Neural cell (in vitro differentiated cells): ENCODE measurements around the gene RNF213. TPM values are rescaled to one million over a fixed set of nuclear protein-coding genes. Genes with fewer than 3 reads are reported as not detected.
A peak's percentile ranks its signal among the peaks of the same experiment; 100 is the strongest.
"Not testable (repeated sequence)": the region's sequence is repeated elsewhere in the genome, so short reads cannot be mapped to it uniquely, and the experiment has no call there.

Source experiments
- H2AFZ ChIP-seq: fragments of 200-600, 300-800 bp; sonication (generic), shearing (Covaris generic); 2 replicates; pipeline ENCODE4 v1.6.0; 2014; ENCODE audit warnings: low read depth, mild to moderate bottlenecking, antibody characterized with exemption, low read length, moderate library complexity
- H3F3A ChIP-seq: fragments of 200-600 bp; shearing (Covaris generic); 2 replicates; pipeline ENCODE4 v1.6.1; 2016; ENCODE audit warnings: mild to moderate bottlenecking, moderate library complexity, mixed read lengths, antibody characterized with exemption, low read length; ENCODE audit not compliant: insufficient read depth, poor library complexity, severe bottlenecking
- H3K27ac ChIP-seq: fragments of 200-600, 300-800 bp; sonication (generic), shearing (Covaris generic); 2 replicates; pipeline ENCODE4 v1.5.1; 2014; ENCODE audit warnings: mild to moderate bottlenecking, low read length, moderate library complexity
- H3K27me3 ChIP-seq: fragments of 300-800, 200-600 bp; sonication (generic), shearing (Covaris generic); 2 replicates; pipeline ENCODE4 v1.6.0; 2014; ENCODE audit warnings: mild to moderate bottlenecking, low read depth, low read length, moderate library complexity; ENCODE audit not compliant: insufficient read depth
- H3K36me3 ChIP-seq: fragments of 300-800, 200-600 bp; sonication (generic), shearing (Covaris generic); 2 replicates; pipeline ENCODE4 v1.5.1; 2014; ENCODE audit warnings: mild to moderate bottlenecking, antibody characterized with exemption, low read length, moderate library complexity; ENCODE audit not compliant: insufficient read depth
- H3K4me2 ChIP-seq: fragments of 300-800, 200-600 bp; sonication (generic), shearing (Covaris generic); 2 replicates; pipeline ENCODE4 v1.6.0; 2014; ENCODE audit warnings: mild to moderate bottlenecking, low read length
- H3K4me3 ChIP-seq: fragments of 300-800, 200-600 bp; sonication (generic), shearing (Covaris generic); 2 replicates; pipeline ENCODE4 v1.5.1; 2014; ENCODE audit warnings: mild to moderate bottlenecking, low read length, moderate library complexity
- H3K79me2 ChIP-seq: fragments of 200-600 bp; shearing (Covaris generic); replicated peaks from 2 replicates; pipeline ENCODE4 v1.6.0; 2014; ENCODE audit warnings: mild to moderate bottlenecking, low read length, moderate library complexity; ENCODE audit not compliant: insufficient read depth
- H3K9ac ChIP-seq: fragments of 300-800, 200-600 bp; sonication (generic), shearing (Covaris generic); 2 replicates; pipeline ENCODE4 v1.6.1; 2016; ENCODE audit warnings: mild to moderate bottlenecking, low read length, mixed read lengths
- H3K9me2 ChIP-seq: fragments of 200-600 bp; shearing (Covaris generic); 2 replicates; pipeline ENCODE4 v1.6.1; 2016; ENCODE audit warnings: mild to moderate bottlenecking, low read length, mixed read lengths; ENCODE audit not compliant: insufficient read depth
- H3K9me3 ChIP-seq: fragments of 200-600, 300-800 bp; sonication (generic), shearing (Covaris generic); 2 replicates; pipeline ENCODE4 v1.6.1; 2016; ENCODE audit warnings: mild to moderate bottlenecking, mixed run types, low read length, moderate library complexity, mixed read lengths
- H4K20me1 ChIP-seq: fragments of 200-600 bp; shearing (Covaris generic); 2 replicates; pipeline ENCODE4 v1.6.1; 2016; ENCODE audit warnings: mild to moderate bottlenecking, mixed run types; ENCODE audit not compliant: insufficient read depth
- EP300 ChIP-seq: fragments of 450-650 bp; conservative IDR thresholded peaks from 2 replicates; pipeline ENCODE4 v1.6.1; 2014; ENCODE audit warnings: antibody characterized with exemption, mild to moderate bottlenecking, moderate library complexity; ENCODE audit not compliant: poor library complexity, severe bottlenecking
- EZH2 ChIP-seq: fragments of 200-600, 300-800 bp; shearing (Covaris generic), sonication (generic); IDR thresholded peaks from 2 replicates; pipeline ENCODE4 v1.6.1; 2014; ENCODE audit warnings: antibody characterized with exemption, low read length, borderline replicate concordance, mild to moderate bottlenecking; ENCODE audit not compliant: insufficient read depth, poor library complexity, severe bottlenecking
- MXI1 ChIP-seq: fragments of 450-650 bp; conservative IDR thresholded peaks from 2 replicates; pipeline ENCODE4 v1.6.1; 2014; ENCODE audit warnings: antibody characterized with exemption, mild to moderate bottlenecking; ENCODE audit not compliant: poor library complexity, severe bottlenecking
- POLR2AphosphoS5 ChIP-seq: IDR thresholded peaks from 2 replicates; pipeline ENCODE4 v1.6.1; 2012
- RAD21 ChIP-seq: fragments of 450-650 bp; conservative IDR thresholded peaks from 2 replicates; pipeline ENCODE4 v1.6.1; 2014; ENCODE audit warnings: antibody characterized with exemption, mild to moderate bottlenecking, moderate library complexity
- SMC3 ChIP-seq: fragments of 450-650 bp; conservative IDR thresholded peaks from 2 replicates; pipeline ENCODE4 v1.6.1; 2014; ENCODE audit warnings: antibody characterized with exemption, mild to moderate bottlenecking, moderate library complexity; ENCODE audit not compliant: poor library complexity
- TAF1 ChIP-seq: IDR thresholded peaks from 2 replicates; pipeline ENCODE4 v1.6.1; 2012; ENCODE audit warnings: low read depth
- polyA plus RNA-seq: library from polyadenylated mRNA; depleted of rRNA; stranded (reverse); fragments of >200 nt; gene quantifications from 2 replicates; pipeline ENCODE4 v1.2.3, GENCODE V29; 2014
- TF ChIP-seq, protein P1 (sequence below): fragments of 450-650 bp; IDR thresholded peaks from 2 replicates; pipeline ENCODE4 v1.5.1; 2014; ENCODE audit warnings: antibody characterized with exemption, mild to moderate bottlenecking, moderate library complexity; ENCODE audit not compliant: poor library complexity, severe bottlenecking
- TF ChIP-seq, protein P2 (sequence below): IDR thresholded peaks from 2 replicates; pipeline ENCODE4 v1.6.1; 2012; ENCODE audit warnings: borderline replicate concordance

Gene RNF213
- polyA plus RNA-seq, 1 donor from 2014 or later, result 1.5 TPM

DNA sequence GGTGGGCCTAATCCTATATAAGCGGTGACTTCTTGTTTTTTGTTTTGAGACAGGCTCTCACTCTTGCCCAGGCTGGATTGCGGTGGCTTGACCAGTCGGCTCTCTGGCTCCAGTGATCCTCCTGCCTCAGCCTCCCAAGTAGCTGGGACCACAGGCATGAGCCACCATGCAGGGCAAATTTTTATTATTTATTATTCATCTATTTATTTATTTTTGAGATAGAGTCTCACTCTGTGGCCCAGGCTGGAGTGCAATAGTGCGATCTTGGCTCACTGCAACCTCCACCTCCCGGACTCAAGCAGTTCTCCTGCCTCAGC lies 4.7 kb upstream of the RNF213 start:
- Histone ChIP-seq H2AFZ (no peak overlapping the region), H3F3A (no peaks in the 10 kb centered on the region), H3K4me3 (no peak overlapping the region), H3K79me2 (no peaks in the 10 kb centered on the region), H3K4me2 (no peak overlapping the region), H3K27ac (no peak overlapping the region), H4K20me1 (no peaks in the 10 kb centered on the region), H3K9me3 (no peaks in the 10 kb centered on the region), H3K27me3 (no peaks in the 10 kb centered on the region), H3K9me2 (no peaks in the 10 kb centered on the region), H3K36me3 (no peaks in the 10 kb centered on the region), H3K9ac (no peak overlapping the region)
- TF ChIP-seq TAF1 (no peak), MXI1 (no peak), EP300 (no peak), RAD21 (no peak)
- TF ChIP-seq, protein P1, sequence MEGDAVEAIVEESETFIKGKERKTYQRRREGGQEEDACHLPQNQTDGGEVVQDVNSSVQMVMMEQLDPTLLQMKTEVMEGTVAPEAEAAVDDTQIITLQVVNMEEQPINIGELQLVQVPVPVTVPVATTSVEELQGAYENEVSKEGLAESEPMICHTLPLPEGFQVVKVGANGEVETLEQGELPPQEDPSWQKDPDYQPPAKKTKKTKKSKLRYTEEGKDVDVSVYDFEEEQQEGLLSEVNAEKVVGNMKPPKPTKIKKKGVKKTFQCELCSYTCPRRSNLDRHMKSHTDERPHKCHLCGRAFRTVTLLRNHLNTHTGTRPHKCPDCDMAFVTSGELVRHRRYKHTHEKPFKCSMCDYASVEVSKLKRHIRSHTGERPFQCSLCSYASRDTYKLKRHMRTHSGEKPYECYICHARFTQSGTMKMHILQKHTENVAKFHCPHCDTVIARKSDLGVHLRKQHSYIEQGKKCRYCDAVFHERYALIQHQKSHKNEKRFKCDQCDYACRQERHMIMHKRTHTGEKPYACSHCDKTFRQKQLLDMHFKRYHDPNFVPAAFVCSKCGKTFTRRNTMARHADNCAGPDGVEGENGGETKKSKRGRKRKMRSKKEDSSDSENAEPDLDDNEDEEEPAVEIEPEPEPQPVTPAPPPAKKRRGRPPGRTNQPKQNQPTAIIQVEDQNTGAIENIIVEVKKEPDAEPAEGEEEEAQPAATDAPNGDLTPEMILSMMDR, result no peak

DNA sequence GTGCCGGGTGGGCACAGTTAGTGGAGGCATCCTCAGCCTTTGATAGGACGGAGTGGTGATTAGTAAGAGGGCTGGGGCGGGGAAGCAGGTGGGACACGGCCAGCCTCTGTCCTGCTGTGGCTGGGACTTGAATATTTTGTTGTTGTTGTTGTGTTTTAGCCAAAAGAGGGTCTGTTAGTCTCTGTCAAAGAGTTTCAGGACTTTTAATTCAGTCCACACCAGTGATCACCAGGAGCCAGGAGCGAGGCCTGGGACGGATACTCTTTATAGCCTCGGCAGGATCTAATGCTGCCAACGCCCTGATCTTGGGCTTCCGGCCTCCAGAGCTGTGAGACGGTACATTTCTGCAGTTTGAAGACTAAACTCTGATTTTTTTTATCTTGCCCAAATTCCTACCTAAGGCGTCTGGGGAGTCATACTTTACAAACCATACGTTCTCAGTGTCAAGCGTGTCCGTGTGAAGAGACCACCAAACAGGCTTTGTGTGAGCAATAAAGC lies 2.9 kb upstream of the RNF213 start:
- no peak overlapping the region for H3K4me3 ChIP-seq
- no peaks in the 10 kb centered on the region for H3K79me2 ChIP-seq
- H3K27ac ChIP-seq, result no peak overlapping the region
- H3K36me3 ChIP-seq, result no peaks in the 10 kb centered on the region
- no peaks in the 10 kb centered on the region for H3K9me3 ChIP-seq
- H3K9me2 ChIP-seq, result no peaks in the 10 kb centered on the region
- H3K4me2 ChIP-seq, result no peak overlapping the region
- H3K9ac ChIP-seq, result no peak overlapping the region
- H4K20me1 ChIP-seq, result no peaks in the 10 kb centered on the region
- H2AFZ ChIP-seq, result no peak overlapping the region
- H3F3A ChIP-seq, result no peaks in the 10 kb centered on the region
- H3K27me3 ChIP-seq, result no peaks in the 10 kb centered on the region
- TF ChIP-seq EZH2 (no peak), EP300 (no peak), SMC3 (no peak)

DNA sequence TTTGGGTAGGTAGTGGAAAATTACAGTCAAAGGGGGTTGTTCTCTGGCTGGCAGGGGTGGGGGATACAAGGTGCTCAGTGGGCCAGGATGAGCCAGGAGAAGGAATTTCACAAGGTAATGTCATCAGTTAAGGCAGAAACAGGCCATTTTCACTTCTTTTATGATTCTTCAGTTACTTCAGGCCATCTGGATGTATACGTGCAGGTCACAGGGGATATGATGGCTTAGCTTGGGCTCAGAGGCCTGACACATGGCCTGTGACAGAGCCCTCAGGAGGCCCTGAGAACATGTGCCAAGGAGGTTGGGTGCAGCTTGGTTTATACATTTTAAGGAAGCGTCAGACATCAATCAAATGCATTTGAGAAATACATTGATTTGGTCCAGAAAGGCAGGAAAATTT lies 2.4 kb upstream of the RNF213 start:
- H4K20me1 ChIP-seq, H3K27me3 ChIP-seq, H3K9me3 ChIP-seq, H3K27ac ChIP-seq, H3K4me3 ChIP-seq, H2AFZ ChIP-seq, H3K36me3 ChIP-seq, H3K4me2 ChIP-seq, H3K9me2 ChIP-seq, H3F3A ChIP-seq, H3K9ac ChIP-seq, H3K79me2 ChIP-seq: not testable (repeated sequence)

DNA sequence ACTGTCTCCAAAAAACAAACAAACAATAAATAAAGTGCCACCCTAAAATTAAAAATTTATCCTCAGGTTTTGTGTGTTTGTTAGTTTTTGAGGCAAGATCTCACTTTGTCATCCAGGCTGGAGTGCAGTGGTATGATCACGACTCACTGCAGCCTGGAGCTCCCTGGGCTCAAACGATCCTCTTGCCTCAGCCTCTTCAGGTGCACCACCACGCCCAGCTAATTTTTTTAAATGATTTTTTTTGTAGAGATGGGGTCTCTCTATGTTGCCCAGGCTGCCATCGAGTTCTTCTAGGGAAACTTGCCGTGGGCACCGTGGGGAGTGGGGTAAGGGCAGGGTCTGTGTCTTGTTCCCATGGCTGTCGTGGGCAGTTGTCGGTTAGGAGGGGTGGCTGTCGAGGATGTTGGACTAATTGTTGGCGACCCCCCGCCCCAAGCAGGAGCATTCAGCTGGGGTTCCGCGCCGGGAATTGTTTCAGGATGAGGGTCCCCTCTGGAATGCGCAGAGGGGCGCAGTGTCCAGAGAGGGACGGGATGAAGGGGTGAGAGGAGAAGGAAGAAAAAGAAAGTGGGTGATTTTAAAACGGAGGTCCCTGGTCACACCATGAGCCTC lies 1.1 kb upstream of the RNF213 start:
- H3K9me3 ChIP-seq, result no peaks in the 10 kb centered on the region
- peak overlapping the region; percentile 47 for H3K9ac ChIP-seq
- no peaks in the 10 kb centered on the region for H4K20me1 ChIP-seq
- no peaks in the 10 kb centered on the region for H3K79me2 ChIP-seq
- H3K27ac ChIP-seq, result no peak overlapping the region
- TF ChIP-seq POLR2AphosphoS5, result no peak
- TF ChIP-seq EZH2, result no peak
- no peak for TF ChIP-seq SMC3
- TF ChIP-seq TAF1, result no peak
- no peak for TF ChIP-seq MXI1
- TF ChIP-seq, protein P2, sequence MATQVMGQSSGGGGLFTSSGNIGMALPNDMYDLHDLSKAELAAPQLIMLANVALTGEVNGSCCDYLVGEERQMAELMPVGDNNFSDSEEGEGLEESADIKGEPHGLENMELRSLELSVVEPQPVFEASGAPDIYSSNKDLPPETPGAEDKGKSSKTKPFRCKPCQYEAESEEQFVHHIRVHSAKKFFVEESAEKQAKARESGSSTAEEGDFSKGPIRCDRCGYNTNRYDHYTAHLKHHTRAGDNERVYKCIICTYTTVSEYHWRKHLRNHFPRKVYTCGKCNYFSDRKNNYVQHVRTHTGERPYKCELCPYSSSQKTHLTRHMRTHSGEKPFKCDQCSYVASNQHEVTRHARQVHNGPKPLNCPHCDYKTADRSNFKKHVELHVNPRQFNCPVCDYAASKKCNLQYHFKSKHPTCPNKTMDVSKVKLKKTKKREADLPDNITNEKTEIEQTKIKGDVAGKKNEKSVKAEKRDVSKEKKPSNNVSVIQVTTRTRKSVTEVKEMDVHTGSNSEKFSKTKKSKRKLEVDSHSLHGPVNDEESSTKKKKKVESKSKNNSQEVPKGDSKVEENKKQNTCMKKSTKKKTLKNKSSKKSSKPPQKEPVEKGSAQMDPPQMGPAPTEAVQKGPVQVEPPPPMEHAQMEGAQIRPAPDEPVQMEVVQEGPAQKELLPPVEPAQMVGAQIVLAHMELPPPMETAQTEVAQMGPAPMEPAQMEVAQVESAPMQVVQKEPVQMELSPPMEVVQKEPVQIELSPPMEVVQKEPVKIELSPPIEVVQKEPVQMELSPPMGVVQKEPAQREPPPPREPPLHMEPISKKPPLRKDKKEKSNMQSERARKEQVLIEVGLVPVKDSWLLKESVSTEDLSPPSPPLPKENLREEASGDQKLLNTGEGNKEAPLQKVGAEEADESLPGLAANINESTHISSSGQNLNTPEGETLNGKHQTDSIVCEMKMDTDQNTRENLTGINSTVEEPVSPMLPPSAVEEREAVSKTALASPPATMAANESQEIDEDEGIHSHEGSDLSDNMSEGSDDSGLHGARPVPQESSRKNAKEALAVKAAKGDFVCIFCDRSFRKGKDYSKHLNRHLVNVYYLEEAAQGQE, result no peak
- TF ChIP-seq, protein P1, result no peak
- no peak for TF ChIP-seq RAD21
- H3F3A ChIP-seq, result no peaks in the 10 kb centered on the region
- H3K36me3 ChIP-seq, result no peaks in the 10 kb centered on the region
- H3K9me2 ChIP-seq, result no peaks in the 10 kb centered on the region
- H3K27me3 ChIP-seq, result no peaks in the 10 kb centered on the region
- no peak overlapping the region for H2AFZ ChIP-seq
- peak overlapping the region; percentile 57 for H3K4me3 ChIP-seq
- no peak overlapping the region for H3K4me2 ChIP-seq
